HG03378 (cell line): ENCODE measurements around the gene STC2.

Source experiments
- ATAC-seq: cut with Tn5 transposase; IDR thresholded peaks from one replicate; pipeline ENCODE4 v1.9.1; 2021; ENCODE audit warnings: mild to moderate bottlenecking, moderate library complexity; ENCODE audit not compliant: unreplicated experiment

Gene STC2

GRCh38 chr5:173268750-173269432, 59.3 kb downstream of the STC2 start:
- no peak for ATAC-seq

- ATAC-seq: no peak
Measured at GRCh38 chr5:173265433-173265832, 62.8 kb downstream of the STC2 start.
